Spleen (tissue), 7 donors: ENCODE results near the gene BAIAP2L2.

Experiments
- POLR2A ChIP-seq, 3 donors: fragments of 450-650 bp; IDR thresholded peaks; one replicate each; pipeline ENCODE4 v1.5.1; 2017; ENCODE audit warnings: antibody characterized with exemption in 3 of 3, mild to moderate bottlenecking in 1 of 3
- TF ChIP-seq, protein P1 (sequence below), 11 experiments: fragments of 200-600 bp in 7 of 11; fragments of 450-650 bp in 4 of 11; sonication (generic) in 4 of 11; IDR thresholded peaks in 8 of 11; conservative IDR thresholded peaks in 3 of 11; 1 replicate in 7 of 11; 2 replicates in 4 of 11; pipeline versions ENCODE4 v1.4.0 to v1.8.0; 2016 to 2021; ENCODE audit warnings: antibody characterized with exemption in 11 of 11, inconsistent platforms in 4 of 11, mild to moderate bottlenecking in 1 of 11
- donor health status: DM: no; HTN: no; CAD: no; lungs with moderate emphysema.
- donor health status: DM: no; HTN: no; CAD: no.
- donor health status: DM: no; HTN: no; CAD: no.

DNA sequence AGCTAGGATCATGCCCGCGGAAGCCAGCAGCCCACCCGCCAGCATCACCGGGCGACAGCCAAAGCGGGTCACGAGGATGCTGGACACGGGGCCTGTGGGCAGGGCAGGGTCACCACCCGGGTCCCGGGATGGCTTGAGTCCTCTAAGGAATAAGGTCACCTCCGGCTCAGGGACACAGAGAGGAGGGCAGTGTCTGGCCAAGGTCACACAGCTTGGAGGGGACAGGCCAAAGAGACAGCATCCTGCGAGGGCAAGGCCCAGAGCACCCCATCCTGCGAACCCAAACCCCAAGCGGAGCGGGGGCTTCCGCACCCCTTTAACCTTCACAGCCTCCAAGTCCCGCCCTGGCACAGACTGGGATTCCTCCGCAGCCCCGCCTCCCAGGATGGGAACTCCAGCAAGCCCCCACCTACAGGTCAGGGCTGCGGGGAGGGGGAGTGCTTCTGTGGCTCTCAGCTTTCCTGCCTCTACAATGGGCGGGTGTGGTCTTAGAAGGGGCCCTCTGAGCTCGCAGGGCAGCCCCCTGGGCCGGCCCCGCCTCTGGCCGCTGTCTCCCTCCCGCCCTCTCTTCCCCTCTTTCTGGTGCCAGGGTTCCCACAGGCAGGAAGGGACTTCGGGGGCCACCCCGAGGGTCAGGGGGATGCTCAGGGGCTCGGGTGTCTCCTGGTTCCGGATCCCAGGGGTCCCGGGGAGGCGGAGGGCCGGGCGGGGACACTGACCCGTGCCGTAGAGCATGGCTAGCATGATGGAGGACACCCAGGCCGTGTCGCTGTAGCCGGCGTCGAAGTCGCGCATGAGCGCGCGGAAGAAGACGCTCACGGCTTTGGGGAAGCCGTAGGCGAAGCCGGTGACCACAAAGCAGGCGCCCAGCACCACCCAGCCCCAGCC is 28.3 kb downstream of the BAIAP2L2 start:
- no peak for TF ChIP-seq POLR2A (IDR thresholded peaks at IDR 0.05)
- TF ChIP-seq, protein P1, sequence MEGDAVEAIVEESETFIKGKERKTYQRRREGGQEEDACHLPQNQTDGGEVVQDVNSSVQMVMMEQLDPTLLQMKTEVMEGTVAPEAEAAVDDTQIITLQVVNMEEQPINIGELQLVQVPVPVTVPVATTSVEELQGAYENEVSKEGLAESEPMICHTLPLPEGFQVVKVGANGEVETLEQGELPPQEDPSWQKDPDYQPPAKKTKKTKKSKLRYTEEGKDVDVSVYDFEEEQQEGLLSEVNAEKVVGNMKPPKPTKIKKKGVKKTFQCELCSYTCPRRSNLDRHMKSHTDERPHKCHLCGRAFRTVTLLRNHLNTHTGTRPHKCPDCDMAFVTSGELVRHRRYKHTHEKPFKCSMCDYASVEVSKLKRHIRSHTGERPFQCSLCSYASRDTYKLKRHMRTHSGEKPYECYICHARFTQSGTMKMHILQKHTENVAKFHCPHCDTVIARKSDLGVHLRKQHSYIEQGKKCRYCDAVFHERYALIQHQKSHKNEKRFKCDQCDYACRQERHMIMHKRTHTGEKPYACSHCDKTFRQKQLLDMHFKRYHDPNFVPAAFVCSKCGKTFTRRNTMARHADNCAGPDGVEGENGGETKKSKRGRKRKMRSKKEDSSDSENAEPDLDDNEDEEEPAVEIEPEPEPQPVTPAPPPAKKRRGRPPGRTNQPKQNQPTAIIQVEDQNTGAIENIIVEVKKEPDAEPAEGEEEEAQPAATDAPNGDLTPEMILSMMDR (IDR thresholded peaks at IDR 0.05 in 8 of 11, conservative IDR thresholded peaks at IDR 0.05 in 3 of 11), result no peak
